NCI-H187 (cell line): ENCODE measurements around the gene CCNA2.

Experiments used
- DNase-seq, 2 experiments: peaks; one replicate each; lab custom pipeline; 2025; lab: John Stamatoyannopoulos, UW

Gene CCNA2

GRCh38 chr4:121801715-121802075, 22.0 kb downstream of the CCNA2 start:
- DNase-seq, result no peak

DNA sequence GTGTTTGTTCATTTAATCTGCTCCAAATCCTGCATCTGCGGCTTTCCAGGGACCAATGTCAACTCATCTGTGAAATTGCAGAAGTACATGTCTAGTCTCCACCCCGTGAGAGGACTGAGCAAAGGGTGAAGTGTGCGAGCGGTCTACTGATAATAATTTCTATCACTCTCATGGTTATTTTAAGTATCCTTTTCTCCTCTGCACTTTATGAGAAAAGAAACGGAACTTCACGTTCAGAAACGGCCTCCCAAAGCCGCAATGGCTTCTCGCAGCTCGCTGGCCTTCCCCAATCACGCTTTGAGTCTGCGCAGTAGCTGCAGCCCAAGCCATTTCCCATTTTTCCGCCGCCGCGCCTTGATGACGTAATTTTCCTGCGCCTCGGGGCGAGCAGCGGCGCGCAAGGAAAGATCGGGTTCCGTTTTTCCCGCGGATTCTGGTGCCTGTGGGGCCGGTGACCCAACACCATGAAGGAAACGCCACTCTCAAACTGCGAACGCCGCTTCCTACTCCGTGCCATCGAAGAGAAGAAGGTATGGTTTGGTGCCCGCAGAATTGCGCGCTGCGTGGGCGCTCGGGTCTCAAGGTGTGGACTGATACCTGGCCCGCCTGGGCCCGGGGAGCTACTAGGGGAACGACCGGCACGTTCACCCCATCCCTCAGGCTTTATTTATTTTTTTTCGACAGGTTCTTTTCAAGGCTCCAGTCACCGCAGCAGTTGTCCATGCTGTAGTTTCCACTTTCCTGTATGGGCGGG, 22.5 kb downstream of the CCNA2 start, which contains the start of gene EXOSC9:
TSS of gene EXOSC9 (plus strand) at position 363 of the 754 bp plus-strand sequence. CDS start at position 465, 102 bp downstream.
- DNase-seq, result peak; percentile 81

- DNase-seq, result no peak
Observed at GRCh38 chr4:121800638-121800960, 23.1 kb downstream of the CCNA2 start.

DNA sequence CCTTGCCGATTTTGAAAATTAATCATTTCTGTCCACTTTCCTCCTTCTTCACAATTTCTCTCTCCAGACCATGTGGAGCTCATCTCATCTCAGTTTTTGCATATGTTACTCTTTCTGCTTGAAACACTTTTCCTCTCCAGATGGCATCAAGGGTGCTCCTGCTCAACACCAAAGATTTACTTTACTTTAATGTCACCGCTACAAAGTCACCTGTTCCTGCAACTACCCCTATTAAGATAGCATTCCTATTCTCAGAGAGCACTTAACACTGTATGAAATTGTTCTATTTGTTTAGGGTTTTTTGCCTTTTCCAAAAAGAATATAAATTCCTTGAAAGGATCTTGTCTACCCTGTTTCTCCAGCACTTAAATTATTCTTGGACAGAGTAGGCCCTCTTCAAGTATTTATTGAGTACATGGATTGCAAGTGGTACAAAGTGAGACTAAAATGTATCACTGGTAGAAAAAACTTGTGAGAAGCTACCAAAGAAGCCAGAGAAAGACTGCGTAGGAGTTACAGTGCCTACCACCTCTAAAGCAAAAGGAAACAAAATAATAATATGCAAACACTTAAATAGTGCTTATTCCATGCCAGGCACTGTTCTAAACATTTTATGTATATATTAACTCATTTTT, 23.7 kb downstream of the CCNA2 start:
- DNase-seq, result no peak

DNA sequence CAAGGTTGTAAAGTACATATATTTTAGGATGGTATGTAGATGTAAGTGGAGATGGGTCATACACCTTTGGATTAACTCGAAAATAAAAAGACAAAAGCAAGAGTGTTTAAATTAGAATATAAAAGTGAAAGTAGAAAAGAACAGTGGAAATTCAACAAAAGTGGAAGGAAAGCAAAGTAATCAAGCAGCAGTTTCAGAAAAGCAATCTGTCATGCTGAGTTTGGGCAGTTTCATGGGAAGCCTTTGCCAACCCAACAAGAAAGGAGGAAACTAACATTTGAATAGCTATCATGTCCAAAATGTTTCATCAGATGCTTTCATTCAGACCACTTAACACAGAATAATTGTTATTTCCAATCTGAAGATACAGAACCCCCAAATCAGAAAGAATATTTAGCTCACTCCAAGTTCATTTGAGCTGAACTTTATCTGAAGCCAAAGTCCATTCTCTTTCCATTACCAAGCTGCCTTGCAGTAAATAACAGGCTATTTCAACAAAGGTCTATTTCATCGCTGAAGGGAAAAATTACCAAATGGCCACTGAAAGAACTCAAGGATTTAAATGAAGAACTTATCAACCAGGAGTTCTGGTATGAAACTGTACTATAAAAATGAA, 24.4 kb downstream of the CCNA2 start:
- DNase-seq, result no peak

DNA sequence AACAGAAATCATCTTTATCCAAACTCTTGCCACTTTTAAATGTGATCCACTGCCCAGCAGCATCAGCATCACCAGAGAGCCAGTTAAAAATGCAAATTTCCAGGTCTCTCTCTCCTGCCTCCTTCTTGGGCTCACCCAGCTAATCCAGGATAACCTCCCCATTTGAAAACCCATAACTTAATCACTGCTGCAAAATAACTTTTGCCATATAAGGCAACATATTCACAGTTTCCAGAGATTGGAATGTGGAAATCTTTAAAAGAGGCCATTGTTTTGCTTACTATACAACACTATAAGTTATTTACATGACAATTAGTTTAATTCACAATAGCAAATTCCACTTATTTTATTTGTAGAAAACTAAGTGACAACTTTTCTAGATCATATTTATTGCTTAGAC, 27.4 kb downstream of the CCNA2 start:
- DNase-seq, result no peak

GRCh38 chr4:121794505-121795188, 29.0 kb downstream of the CCNA2 start:
- DNase-seq, result no peak

- no peak for DNase-seq
Observed at GRCh38 chr4:121792966-121793365, 30.7 kb downstream of the CCNA2 start.

DNA sequence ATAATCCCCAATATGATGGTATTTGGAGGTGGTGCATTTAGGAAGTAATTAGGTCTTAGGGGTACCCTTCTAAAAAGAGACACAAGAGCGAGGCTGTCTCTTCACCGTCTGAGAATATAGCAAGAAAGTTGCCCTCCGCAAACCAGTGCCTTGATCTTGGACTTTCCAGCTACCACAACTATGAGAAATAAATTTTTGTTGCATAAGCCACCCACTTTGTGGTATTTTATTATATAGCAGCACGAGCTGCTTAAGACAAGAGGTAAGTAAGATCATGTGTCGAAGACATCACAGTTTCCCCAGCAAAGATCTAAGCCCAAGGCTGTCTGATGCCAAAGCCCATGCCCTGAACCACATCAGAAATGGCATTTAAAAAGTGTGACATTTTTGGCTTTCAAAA, 32.2 kb downstream of the CCNA2 start:
- DNase-seq, result no peak

- no peak for DNase-seq
Observed at GRCh38 chr4:121790976-121791375, 32.7 kb downstream of the CCNA2 start.

- no peak for DNase-seq
Observed at GRCh38 chr4:121789960-121790829, 33.5 kb downstream of the CCNA2 start.

- DNase-seq, result no peak
Observed at GRCh38 chr4:121789455-121789854, 34.2 kb downstream of the CCNA2 start.

DNA sequence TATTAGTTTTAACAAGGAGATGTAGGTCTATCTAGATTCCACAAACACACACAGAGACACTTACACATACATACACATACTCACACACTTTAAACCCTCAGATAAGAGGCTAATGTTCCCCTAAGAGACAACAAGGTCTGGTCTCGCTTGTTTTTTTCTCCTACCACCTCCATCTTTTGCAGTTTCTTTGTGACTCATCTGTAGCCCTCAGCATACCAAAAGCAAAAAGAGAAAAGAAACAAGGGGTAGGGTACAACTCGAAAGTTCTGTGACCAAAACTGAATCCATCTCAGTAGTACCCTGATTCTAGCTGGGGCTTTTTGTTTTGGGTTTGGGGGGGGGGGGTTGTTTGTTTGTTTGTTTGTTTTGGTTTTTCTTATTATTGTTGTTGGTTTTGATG, 34.8 kb downstream of the CCNA2 start:
- no peak for DNase-seq

DNA sequence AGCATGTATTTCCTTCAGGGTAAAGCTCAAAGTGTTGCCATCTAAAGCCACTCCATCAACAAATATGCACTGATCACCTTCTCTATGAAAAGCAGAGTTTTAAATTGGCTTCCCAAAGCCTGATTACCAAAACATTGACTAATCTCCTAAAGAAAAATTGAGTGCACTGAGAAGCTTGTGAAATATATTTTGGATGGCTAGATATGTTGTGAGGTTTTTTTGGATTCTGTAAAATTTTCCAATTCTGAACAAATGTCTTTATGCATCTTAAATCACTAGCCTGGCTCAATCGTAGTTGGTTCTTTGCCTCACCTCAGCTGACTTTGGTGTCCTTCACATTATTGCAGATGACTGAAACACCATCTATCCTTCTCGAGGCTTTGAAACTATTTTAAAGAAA, 37.5 kb downstream of the CCNA2 start:
- no peak for DNase-seq

GRCh38 chr4:121785479-121785878, 38.2 kb downstream of the CCNA2 start:
- DNase-seq, result no peak

GRCh38 chr4:121784975-121785374, 38.7 kb downstream of the CCNA2 start:
- no peak for DNase-seq

DNA sequence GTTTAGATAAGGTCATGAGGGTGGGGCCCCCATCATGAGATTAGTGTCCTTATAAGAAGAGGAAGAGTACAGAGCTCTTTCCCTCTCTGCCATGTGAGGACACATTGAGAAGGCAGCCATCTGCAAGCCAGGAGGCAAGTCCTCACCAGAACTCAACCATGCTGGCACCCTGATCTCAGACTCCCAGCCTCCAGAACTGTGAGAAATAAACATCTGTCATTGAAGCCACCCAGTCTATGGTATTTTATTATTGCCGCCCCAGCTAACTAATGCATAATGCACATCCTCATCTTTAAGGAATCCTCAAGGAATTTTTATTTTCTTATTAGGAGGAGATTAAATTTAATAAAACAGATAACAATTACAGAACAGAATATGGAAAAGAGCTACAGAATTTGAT, 39.3 kb downstream of the CCNA2 start:
- no peak for DNase-seq

DNA sequence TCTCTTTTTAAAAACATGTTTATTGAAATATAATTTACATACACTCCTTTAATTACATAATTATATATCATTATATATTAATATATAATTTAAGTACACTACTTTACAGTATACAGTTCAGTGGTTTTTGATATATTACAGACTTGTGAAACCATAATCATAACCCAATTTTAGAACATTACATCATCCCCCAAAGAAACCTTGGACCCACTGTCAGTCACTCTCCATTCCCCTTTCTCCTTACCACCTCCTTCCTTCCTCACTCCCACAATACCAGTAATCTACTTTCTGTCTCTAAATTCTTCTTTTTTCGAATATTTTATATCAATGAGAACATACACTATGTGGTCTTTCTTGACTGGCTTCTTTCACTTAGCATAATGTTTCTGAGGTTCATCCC, 40.5 kb downstream of the CCNA2 start:
- no peak for DNase-seq

GRCh38 chr4:121778991-121779628, 44.6 kb downstream of the CCNA2 start:
- DNase-seq, result no peak

- no peak for DNase-seq
Observed at GRCh38 chr4:121777625-121778024, 46.1 kb downstream of the CCNA2 start.

GRCh38 chr4:121776610-121777401, 46.9 kb downstream of the CCNA2 start:
- no peak for DNase-seq
